ENCODE results near the gene KIRREL1.

The KIRREL1 gene

DNA sequence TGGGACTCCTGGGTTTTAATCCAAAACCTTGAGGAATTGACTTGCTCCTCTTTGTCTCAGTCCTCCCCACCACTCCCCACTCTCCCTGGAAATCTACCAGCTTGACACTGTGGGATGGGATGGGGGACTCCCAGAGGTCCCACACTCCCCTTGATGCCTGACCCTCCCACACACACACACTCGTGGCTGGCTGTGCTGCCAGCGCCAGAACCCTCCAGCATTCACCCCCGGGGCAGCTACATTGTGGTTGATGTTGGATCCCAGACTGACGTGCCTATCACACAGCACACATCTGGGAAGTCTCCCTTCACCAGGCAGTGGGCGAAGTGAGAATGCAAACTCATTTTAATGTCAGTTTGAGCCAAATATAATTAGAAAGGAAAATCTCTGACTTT is 10.0 kb downstream of the KIRREL1 start:
- H3K4me2 ChIP-seq (ENCODE audit: insufficient read depth, low read length), result no peak overlapping the region
- H3K27ac ChIP-seq (ENCODE audit: low read length), result no peak overlapping the region
- H2AFZ ChIP-seq (ENCODE audit: low read depth, low read length), result no peak overlapping the region
- TF ChIP-seq EZH2 (IDR thresholded peaks at IDR 0.05; ENCODE audit: borderline replicate concordance, low read depth, low read length, severe bottlenecking), result no peak
- TF ChIP-seq, protein P1, sequence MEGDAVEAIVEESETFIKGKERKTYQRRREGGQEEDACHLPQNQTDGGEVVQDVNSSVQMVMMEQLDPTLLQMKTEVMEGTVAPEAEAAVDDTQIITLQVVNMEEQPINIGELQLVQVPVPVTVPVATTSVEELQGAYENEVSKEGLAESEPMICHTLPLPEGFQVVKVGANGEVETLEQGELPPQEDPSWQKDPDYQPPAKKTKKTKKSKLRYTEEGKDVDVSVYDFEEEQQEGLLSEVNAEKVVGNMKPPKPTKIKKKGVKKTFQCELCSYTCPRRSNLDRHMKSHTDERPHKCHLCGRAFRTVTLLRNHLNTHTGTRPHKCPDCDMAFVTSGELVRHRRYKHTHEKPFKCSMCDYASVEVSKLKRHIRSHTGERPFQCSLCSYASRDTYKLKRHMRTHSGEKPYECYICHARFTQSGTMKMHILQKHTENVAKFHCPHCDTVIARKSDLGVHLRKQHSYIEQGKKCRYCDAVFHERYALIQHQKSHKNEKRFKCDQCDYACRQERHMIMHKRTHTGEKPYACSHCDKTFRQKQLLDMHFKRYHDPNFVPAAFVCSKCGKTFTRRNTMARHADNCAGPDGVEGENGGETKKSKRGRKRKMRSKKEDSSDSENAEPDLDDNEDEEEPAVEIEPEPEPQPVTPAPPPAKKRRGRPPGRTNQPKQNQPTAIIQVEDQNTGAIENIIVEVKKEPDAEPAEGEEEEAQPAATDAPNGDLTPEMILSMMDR (IDR thresholded peaks at IDR 0.05; ENCODE audit: borderline replicate concordance, extremely low read depth, low read length, poor library complexity, severe bottlenecking), result no peak
- no peak overlapping the region for H3K9ac ChIP-seq (ENCODE audit: low read depth, low read length)
- DNase-seq (no peak), ATAC-seq (ENCODE audit: insufficient read depth, low read depth) (no peak)
- no peak overlapping the region for H3K4me3 ChIP-seq (ENCODE audit: low read depth in 1 of 2, low read length in 2 of 2)
- H4K20me1 ChIP-seq (ENCODE audit: insufficient read depth, low read length), result peaks cover 37% of the 10 kb centered on the region
- H3K79me2 ChIP-seq (ENCODE audit: insufficient read depth, low read length), result peaks cover 28% of the 10 kb centered on the region
- H3K36me3 ChIP-seq (ENCODE audit: insufficient read depth, low read length), result no peaks in the 10 kb centered on the region
- no peaks in the 10 kb centered on the region for H3K27me3 ChIP-seq (ENCODE audit: insufficient read depth, low read length, poor library complexity)
- H3K4me1 ChIP-seq (ENCODE audit: insufficient read depth, low read length), result no peaks in the 10 kb centered on the region
- no peaks in the 10 kb centered on the region for H3K9me3 ChIP-seq (ENCODE audit: insufficient read depth, low read length, severe bottlenecking)

DNA sequence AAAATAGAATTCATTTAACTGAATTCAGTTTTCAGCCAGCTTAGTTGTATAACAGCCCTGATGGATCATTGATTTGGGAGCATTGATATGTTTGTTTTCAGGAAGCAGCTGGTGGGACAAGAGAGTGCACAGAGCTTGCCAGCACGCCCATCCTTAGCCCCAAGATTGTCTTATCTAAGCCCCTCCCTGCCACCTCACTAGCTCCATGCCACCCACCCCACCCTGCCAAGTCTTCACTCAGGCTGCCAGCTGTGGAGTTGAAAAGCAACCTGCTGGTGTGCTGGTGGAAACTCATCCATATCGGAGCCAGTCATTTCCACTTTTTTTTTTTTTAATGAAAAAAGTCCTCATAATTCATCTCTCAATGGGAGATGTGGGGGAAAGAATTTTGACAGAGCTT is 11.8 kb downstream of the KIRREL1 start:
- Histone ChIP-seq H2AFZ (ENCODE audit: low read depth, low read length) (no peak overlapping the region), H3K27me3 (ENCODE audit: insufficient read depth, low read length, poor library complexity) (no peaks in the 10 kb centered on the region)

DNA sequence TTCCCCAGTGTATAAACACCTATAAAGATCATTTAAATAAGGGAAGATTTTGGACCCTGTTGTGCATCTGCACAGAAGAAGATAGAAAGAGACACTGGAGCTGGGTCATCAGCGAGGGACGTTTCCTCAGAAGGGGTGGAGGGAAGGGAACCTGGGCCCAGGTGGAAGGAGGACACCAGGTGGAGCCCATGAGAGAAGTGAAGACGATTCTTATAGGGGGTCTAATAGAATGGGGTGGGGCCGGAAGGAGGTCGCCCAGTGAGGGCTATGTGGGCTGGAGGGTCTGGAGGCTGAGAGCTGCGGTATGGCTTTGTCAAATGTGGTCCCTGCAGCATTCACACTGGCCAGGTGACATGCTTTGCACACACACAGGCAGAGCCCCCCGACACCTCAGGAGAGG is 13.7 kb downstream of the KIRREL1 start:
- Histone ChIP-seq H3K9ac (ENCODE audit: low read depth, low read length) (no peak overlapping the region), H3K9me3 (ENCODE audit: insufficient read depth, low read length, severe bottlenecking) (no peaks in the 10 kb centered on the region), H3K36me3 (ENCODE audit: insufficient read depth, low read length) (no peaks in the 10 kb centered on the region), H3K4me3 (ENCODE audit: low read depth in 1 of 2, low read length in 2 of 2) (no peak overlapping the region), H4K20me1 (ENCODE audit: insufficient read depth, low read length) (peaks cover 35% of the 10 kb centered on the region), H2AFZ (ENCODE audit: low read depth, low read length) (no peak overlapping the region), H3K4me1 (ENCODE audit: insufficient read depth, low read length) (no peaks in the 10 kb centered on the region), H3K79me2 (ENCODE audit: insufficient read depth, low read length) (peaks cover 10% of the 10 kb centered on the region), H3K27me3 (ENCODE audit: insufficient read depth, low read length, poor library complexity) (no peaks in the 10 kb centered on the region), H3K4me2 (ENCODE audit: insufficient read depth, low read length) (no peak overlapping the region), H3K27ac (ENCODE audit: low read length) (no peak overlapping the region)
- TF ChIP-seq EZH2 (IDR thresholded peaks at IDR 0.05; ENCODE audit: borderline replicate concordance, low read depth, low read length, severe bottlenecking), result no peak
- no peak for DNase-seq
- ATAC-seq (ENCODE audit: insufficient read depth, low read depth), result no peak

More for the DNA sequence above, 11.8 kb downstream of the KIRREL1 start:
- H3K27ac ChIP-seq (ENCODE audit: low read length), result no peak overlapping the region
- no peak overlapping the region for H3K9ac ChIP-seq (ENCODE audit: low read depth, low read length)
- no peak for TF ChIP-seq EZH2 (IDR thresholded peaks at IDR 0.05; ENCODE audit: borderline replicate concordance, low read depth, low read length, severe bottlenecking)
- TF ChIP-seq, protein P1 (IDR thresholded peaks at IDR 0.05; ENCODE audit: borderline replicate concordance, extremely low read depth, low read length, poor library complexity, severe bottlenecking), result no peak
- peaks cover 32% of the 10 kb centered on the region for H4K20me1 ChIP-seq (ENCODE audit: insufficient read depth, low read length)
- no peaks in the 10 kb centered on the region for H3K9me3 ChIP-seq (ENCODE audit: insufficient read depth, low read length, severe bottlenecking)
- no peaks in the 10 kb centered on the region for H3K4me1 ChIP-seq (ENCODE audit: insufficient read depth, low read length)
- DNase-seq (no peak), ATAC-seq (ENCODE audit: insufficient read depth, low read depth) (0 out of 3 replicates have a peak, but pooled peaks have one; percentile 42)
- peaks cover 19% of the 10 kb centered on the region for H3K79me2 ChIP-seq (ENCODE audit: insufficient read depth, low read length)
- H3K36me3 ChIP-seq (ENCODE audit: insufficient read depth, low read length), result no peaks in the 10 kb centered on the region
- H3K4me3 ChIP-seq (ENCODE audit: low read depth in 1 of 2, low read length in 2 of 2), result no peak overlapping the region
- H3K4me2 ChIP-seq (ENCODE audit: insufficient read depth, low read length), result no peak overlapping the region

DNA sequence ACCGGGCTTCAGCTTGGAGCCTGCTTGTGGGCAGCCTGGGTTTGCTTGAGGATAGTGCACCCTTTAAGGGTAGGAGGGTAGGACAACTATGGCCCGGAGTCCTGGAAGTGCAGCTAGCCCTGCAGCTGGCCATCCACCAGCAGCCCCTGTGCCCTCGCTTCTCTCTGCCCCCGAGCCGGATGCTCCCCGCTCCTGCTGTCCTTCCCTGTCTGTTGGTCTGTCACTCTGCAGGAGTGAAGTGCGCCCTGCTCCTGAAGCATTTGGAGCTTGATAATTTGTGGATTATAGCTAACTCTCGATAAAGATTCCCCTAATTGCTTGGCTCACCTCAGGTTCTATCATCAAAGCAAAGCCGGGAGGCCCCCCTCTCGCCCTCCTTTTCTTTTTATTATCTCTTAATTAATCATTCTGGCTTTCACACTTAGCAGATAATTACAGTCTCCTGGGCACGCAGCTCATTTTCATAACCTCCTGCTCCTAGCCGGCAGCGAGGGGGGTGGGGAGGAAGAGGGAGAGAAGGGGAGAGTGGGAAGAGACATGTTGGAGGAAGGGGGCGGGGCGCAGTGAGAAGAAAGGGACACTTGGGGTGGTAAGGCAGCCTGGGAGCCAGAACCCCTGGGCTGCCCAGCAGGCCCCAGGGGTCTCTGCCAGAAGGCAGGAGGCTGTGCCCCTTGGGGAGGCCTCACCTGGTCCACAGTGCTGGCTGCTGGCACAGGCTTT is 14.4 kb downstream of the KIRREL1 start:
- Histone ChIP-seq H3K27ac (ENCODE audit: low read length) (no peak overlapping the region), H3K36me3 (ENCODE audit: insufficient read depth, low read length) (no peaks in the 10 kb centered on the region), H2AFZ (ENCODE audit: low read depth, low read length) (no peak overlapping the region), H3K27me3 (ENCODE audit: insufficient read depth, low read length, poor library complexity) (no peaks in the 10 kb centered on the region), H3K4me1 (ENCODE audit: insufficient read depth, low read length) (no peaks in the 10 kb centered on the region), H3K9ac (ENCODE audit: low read depth, low read length) (no peak overlapping the region), H3K9me3 (ENCODE audit: insufficient read depth, low read length, severe bottlenecking) (no peaks in the 10 kb centered on the region), H4K20me1 (ENCODE audit: insufficient read depth, low read length) (peaks cover 42% of the 10 kb centered on the region), H3K79me2 (ENCODE audit: insufficient read depth, low read length) (peaks cover 10% of the 10 kb centered on the region), H3K4me2 (ENCODE audit: insufficient read depth, low read length) (no peak overlapping the region), H3K4me3 (ENCODE audit: low read depth in 1 of 2, low read length in 2 of 2) (no peak overlapping the region)
- TF ChIP-seq, protein P1 (IDR thresholded peaks at IDR 0.05; ENCODE audit: borderline replicate concordance, extremely low read depth, low read length, poor library complexity, severe bottlenecking), result no peak
- TF ChIP-seq EZH2 (IDR thresholded peaks at IDR 0.05; ENCODE audit: borderline replicate concordance, low read depth, low read length, severe bottlenecking), result no peak
- DNase-seq (no peak), ATAC-seq (ENCODE audit: insufficient read depth, low read depth) (no peak)
